HG02759 (cell line): Measurements from ENCODE around the gene AUTS2.

ENCODE experiments used
- ATAC-seq: cut with Tn5 transposase; IDR thresholded peaks from one replicate; pipeline ENCODE4 v1.9.1; 2021; ENCODE audit warnings: mild to moderate bottlenecking, moderate library complexity; ENCODE audit not compliant: unreplicated experiment

Gene AUTS2

DNA sequence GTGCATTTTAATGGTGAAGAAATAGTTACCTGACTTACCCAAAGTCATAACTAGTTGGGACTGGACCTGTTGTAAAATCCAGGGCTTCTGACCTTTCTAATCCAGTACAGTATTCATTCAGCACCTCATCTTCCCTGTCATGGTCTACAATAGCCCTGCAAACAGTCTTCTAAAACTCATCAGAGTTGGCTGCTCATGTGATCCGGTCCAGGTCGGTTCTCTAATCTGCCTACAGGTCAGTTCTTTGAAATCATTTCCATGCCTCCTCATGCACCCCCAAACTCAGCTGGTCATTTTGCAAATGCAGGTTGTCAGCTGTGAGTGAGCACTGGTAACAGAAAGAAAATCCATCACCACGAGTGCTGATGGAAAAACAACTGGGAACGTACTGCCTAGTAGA is 1082.0 kb downstream of the AUTS2 start:
- no peak for ATAC-seq

DNA sequence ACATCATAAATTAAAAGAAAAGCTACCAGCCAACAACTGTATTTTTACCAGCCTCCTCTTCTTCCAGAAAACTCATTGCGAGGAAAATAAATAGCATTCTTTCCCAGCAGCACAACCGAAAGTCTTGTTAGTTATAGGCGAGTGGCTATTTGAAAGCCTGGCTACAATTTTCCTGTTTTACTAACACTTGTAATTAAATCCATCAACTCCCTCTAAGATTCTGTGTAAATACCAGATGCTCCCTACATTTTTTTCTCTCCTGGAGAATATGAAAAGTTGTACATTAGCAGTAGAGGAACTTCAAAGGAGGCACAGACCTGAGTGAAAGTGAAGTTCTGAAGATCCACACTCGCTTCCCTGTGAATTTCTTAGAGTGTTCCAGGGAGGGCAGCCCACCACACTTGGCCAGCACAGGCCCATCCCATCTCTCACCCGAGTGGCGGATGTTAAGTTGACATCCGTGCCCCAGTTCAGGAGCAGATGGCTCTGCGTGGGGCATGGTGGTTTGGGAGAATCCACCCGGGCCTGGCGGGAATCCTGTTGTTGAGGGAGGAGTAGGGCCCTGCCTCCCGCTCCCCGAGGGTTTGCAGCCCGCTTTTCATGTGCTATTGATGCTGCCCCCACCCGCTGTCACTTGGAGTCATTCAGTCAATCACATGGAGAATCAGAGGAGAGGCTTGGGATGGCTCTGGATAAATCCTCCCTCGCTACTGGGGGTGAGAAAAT is 1082.6 kb downstream of the AUTS2 start:
- no peak for ATAC-seq

DNA sequence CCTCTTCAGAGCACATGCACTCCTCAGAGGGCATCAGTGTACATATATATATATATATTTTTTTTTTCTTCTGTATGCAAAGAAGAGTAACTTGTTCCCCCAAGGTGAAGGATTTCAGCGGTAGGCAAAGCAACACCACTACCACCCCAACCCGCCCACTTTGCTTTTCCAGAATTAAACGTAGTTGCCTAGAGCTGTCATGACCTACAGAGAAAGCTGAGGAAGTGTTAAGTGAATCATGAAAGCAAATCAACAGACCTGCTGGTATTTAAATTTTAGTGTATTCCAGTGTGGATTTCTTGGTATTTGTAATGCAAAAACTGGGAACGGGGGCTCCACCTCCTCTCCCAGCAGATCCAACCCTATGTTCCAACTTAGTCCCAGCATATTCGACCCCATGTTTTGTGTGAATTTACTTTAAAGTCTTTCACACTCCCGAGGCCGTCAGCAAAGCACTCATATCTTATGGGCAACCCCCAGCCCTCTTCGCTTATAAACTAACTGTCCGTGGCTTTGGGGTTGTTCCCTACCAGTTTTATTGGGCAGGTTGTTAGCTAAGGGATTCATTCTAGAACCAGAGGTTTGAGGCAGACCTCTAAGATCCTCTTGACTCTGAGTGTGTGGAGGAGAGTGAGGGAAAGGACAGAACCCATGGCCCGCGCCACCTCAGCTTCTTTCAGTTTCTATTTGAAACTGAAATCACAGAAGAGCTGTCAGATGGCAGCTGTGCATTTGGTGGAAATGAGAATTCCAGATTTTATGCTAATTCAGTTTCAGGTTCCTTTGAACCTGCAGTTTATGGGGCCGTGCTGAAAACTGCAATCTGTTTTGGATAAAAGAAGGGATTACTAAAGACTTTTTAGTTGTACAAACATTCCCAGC is 1083.4 kb downstream of the AUTS2 start:
- peak; percentile 89 for ATAC-seq

DNA sequence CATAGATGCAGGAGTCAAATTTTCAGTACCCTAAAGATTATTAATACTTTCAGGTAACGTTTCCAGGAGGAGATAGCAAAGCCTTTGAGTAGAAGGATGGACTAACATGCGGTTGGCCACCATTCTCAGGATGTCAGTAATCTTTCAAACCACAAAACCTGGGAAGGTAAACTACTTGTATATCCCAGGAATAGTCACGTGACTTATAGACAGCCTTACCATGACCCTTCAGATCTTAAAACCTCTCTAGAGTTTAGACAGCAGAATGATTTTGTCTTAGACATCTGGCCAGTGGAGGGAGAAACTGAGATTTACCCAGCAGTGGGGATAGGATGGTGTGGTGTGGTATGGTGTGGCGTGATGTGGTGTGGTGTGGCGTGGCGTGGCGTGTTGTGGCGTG is 1085.9 kb downstream of the AUTS2 start:
- no peak for ATAC-seq

DNA sequence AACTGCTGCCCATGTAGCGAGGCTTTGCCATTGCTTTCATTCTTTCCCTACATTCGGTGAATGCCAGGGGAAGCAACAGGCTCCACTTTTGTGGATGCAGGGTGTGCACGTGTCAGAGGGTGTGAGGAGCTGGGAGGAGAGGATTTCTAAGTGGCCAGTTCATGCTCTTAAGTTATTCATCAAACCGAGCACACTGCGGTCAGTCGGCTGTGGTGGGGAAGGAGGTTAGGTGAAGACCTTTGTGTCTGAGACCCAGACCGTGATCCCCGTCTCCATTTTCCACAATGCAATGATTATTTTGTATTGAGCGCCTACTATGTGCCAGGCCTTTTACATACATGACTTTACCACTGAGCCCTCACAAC is 1095.0 kb downstream of the AUTS2 start:
- ATAC-seq: no peak

DNA sequence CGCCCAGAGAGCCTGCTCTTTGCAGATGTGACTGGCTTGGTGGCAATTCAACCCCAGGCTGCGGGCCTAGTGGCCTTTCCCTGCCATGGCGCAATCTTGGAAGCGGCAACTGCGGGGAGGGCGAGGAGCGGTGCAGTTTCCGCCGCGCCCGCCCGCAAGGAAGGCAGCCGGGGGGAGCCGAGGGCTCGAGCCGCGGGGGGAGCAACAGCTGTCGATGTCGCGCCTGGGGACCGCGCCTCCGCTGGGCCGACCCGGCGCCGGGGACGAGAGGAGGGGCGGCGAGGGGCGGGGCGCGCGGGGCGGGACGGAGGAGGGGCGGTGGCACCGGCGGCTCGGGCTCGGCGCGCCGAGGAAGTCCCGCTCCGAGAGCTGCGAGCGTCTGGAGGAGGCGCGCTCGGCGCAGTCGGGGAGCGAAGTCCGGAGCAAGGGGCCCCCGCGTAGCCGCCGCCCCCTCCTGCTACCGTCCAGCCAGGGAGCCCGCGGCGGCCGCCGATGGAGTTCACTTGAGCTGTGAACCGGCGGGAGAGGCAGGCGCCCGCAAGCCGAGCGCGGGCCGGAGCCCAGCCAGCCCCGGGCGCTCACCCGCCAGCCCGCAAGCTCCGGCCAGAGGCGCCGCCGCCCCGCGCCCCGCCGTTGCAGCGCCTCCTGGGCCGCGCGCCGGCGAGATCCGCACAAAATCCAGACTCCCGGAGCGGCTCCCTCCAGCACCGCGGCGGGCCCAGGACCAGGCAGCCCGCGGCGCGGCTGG is 1095.6 kb downstream of the AUTS2 start:
- ATAC-seq: peak; percentile 78

DNA sequence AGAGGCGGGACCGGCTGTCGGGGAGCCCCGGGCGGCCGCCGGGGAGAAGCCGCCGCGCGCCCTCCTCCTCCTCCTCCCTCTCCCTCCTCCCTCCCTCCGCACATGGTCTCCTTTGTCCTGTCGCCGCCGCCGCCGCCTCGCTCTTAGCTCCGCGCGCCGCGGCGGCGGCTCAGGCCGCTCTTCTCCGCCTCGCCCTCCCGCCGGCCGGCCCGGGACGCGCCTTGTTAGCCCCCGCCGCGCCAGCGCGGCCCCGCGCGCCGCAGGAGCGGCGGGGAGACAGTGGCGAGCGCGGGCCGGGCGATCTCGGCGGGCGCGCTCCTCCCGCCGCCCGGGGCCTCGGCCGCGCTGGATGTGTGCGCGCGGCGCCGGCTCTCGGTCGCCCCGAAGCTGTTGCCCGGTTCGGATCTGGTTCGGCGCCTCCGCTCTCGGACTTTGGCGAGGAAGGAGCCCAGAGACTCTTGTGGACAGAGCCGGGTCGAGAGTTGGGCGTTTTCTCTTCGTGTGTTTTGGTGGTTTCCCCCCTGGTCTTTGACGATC is 1096.2 kb downstream of the AUTS2 start:
- ATAC-seq: peak; percentile 47

DNA sequence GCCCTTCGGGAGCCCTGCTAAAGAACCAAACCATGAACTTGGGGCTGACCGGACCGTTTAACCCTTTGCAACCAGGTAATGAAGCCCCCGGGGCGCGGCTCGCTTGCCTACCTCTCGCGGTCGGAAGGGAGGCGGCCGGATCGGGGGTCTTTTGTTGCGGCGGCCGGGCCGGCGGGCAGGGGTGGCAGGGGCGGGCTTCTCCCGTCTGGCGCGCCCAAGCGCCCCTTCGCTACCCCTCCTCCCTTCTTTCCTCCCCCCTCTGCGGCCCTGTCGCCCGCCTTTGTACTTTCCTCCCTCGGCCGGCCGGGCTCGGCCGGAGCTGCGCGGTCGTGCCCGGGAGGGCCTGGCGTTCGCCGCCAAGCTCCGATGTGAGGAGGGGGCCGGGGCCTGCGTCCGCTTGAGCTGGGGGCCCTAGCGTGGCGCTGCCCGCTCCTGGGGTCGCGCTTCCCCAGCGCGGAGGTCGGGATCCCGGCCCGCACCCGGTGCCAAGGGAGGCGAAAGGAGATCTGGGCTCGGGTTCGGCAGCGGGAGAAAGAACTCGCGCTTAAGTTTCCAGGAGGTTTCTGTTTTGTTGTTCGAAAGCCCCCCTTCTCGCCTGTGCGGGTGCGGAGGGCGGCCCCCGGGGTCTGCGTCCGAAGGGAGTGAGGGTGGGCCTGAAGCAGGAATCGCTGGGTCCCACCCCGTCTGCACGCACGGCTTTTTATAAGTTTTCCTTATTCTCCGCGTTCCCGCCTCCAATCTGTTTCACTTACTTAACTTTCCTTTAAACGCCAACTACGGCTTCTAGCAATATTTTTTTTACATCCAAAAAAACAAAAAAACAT is 1096.9 kb downstream of the AUTS2 start:
- ATAC-seq: no peak

DNA sequence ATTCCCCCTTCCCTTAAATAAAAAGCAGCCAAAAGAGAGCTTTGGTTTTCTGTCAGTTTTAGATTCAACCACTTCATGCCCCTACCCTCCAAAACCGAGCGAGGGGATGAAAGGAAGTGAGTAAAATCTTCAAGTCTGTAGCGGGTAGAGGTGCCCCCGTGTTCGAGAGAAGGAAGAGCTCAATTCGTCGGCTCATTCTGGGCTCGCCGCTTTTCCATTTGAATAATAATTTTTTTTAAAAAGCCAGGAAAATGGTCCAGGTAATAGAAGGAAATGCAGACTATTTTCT is 1097.5 kb downstream of the AUTS2 start:
- ATAC-seq: no peak

DNA sequence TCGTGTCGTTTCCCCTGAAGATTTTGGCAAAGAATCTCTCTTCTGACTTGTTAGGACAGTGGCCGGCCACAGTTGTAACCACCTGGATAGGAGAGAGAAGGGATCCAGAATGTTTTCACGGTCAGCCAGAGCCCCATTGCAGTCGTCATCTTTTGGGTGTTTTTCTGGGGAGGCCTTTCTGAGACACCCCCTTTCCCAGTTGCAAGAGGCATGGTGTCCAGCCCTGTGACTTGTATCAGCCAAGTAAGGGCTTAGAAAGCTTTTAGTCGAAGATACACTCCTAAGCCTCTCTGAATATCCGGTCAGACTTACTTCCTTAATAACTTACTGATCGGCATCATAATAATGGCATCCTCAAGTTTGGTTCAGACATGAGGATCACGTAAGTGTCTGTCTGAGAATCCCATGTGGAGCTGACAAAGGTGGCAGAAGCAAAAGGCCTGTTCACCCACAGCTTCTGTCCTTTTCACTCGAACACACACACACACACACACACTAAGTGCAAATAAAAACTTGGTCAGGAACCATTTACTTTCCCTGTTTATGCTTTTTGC is 1098.0 kb downstream of the AUTS2 start:
- no peak for ATAC-seq

DNA sequence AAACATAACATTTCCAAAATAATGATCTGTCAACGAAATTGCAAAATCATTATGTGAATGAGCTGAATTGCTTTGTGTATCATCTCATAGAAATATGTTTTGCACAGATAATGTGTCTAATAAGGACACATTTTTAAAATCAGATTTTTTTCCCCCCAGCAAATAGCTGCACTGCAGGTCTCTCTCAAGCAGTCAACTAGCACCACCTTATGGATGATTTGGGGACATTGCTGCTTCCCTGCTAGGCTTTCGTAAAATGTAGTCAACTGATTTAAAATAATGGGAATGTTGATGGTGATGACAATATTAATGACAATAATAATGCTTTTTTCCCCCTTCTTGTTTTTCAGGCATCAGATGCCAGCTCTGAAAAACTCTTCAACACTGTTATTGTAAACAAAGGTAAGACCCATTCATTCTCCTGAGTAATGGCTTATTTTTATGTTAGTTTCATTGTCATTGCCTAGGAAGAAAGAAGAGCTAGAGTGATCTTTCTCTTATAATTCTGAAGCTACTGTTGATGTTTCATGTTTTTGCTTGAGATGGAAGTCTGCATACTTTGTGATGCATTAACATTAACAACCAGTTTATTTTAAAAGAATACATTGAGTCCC is 1100.1 kb downstream of the AUTS2 start:
- no peak for ATAC-seq

DNA sequence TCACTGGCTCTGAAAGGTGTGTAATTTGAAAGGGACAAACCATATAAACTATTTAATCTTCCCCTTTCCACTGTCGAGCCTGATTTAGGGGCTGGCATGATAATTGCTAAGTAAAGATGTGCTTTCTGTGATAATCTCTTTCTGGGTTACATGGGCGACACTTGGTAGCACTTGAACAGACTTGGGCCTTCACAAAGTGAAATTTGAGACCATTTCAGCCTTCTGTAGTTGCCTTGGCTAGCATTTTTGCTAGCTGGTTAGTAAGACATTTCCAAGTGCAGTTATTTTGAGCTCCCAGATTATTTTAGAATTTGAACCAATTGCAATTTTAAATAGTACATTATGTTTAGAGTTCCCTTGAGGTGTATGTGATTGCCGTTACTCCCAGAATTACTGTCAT is 1101.0 kb downstream of the AUTS2 start:
- no peak for ATAC-seq

DNA sequence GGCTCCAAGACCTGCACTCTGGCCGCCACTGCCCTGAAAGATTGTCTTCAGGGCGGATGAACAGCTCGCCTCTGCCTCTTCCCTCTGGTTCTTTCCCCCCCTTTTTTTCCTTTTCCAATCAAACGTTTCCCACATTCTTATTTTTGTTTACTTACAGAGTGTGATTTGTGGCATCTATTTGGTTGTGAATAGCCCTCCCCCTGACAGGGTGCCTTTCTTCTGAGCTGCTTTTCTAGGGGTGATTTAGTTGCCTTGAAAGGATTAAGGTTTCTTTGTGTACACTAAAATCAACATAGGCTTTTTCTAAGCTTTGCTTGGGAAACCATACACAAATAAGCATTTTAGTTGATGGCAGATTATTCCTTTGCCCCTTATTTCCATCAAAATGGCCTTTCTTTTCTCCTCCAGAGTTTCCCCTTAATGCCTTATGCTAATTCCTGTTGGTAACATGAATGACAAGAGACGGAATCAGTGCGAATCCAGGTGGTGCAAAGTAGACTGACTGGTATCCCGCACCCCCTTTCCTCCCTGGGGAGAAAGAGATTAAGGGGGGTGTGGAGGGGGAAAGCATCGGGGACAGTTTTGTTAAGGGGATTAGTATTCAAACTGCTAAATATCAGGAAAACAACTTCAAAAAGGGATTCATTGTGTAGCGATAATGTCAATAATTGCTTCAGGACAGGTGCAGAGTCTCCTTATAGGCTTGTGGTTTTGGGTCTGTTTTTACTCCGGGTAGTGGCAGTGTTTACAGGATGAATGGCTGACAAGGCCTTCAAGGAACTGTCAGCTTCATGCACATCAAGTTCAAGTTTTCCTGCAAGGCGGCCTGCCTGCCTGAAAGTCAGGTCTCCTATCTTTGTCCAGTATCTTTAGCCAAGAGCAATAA is 1102.0 kb downstream of the AUTS2 start:
- ATAC-seq: no peak

DNA sequence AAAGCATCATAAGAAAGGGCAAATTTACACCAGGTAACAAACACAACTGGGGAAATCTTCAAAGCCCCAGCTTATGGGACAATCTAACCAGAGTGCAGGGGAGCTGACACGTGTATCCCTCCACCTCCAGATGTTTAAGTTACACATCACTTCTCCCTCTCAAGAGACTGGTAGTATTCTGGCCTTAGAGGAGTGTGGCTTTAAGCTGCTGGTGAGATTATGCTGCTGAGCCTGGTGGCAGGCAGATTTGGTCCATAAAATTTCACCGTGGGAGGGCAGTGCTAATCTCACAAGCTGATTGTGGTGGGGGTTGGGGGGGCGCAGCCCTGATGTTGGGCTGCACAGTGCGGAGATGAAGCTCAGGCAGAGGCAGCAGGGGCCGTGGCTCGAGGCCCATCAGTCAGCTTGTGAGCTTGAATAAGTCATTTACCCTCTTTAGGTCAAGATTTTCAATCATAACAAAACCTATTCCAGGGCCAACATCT is 1102.7 kb downstream of the AUTS2 start:
- ATAC-seq: no peak

DNA sequence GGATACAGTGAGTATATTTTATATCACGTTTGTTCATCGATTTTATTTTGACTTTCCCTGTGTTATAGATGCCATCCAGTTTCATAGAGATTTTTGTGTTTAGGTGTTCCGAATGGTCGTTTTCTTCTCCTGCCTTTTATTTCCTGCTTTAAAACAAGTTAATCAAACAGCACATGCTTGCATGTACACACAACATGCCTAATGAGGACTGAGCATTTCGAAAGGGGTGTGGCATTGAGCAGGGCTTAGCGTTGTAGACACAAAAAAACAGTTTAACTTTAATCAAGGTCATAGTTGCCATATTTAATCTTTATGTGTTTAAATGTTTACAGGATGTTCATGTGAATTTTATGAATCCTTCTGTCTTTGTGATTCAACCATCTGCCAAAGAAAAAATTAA is 1103.2 kb downstream of the AUTS2 start:
- ATAC-seq: no peak

DNA sequence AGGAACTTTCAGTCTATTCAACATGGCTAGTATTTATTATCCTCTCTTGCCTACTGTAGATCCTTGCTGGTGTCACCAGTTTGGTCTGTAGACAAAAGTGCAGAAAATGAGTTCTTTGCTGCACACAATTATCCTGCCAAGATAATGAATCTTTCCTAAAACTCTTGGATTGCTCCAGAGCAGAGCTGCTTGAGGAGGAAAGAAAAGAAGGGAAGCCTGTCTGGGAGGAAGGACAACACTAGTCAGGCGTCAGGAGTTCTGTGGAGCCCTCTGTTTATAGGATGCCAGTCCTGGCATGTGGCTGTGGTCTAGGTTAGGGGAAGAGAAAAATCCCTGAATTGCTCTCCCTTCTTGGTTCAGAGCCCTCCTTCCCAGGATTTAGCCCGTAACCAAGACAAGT is 1103.7 kb downstream of the AUTS2 start:
- ATAC-seq: no peak

DNA sequence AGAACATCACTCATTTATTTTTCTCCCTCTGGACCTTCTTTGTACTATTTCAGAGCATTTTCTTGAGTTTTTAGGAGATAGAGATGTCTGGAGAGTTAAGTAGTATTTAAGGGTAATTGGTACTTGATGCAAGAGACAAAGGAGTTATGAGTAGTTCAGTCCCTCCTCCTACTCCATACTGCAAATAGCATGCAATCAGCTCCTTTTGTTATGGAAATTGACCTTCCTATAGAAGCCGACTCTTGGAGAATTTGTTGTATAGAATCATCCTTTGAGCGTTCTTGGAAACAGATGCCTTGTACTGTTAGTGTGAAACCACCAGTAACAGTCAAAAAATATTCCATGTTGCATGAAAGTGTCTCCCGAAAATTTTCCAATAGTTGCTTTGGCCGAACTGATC is 1105.5 kb downstream of the AUTS2 start:
- no peak for ATAC-seq

DNA sequence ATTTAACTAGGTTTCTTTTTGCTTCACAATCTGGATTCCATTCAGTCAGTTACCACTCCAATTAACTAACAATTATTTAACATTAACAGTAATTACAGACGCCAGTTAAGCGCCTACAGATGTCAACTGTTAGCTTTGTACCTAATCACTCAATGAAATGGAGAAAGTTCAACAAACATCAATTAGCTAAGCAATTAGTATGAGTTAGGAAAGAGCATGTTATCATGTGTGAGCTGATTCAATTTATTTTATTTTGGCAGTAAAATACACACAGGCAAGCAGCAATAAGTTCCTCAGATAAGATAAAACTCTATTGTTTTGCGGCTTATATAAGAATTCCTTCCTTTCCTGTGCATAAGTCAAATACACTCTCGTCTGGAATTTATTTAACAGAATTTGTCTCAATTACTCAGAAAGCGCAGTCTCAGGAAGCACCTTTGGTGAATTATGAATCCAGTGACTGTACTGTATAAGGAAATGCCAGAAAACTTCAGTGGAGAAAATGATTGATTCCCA is 1106.6 kb downstream of the AUTS2 start:
- no peak for ATAC-seq

DNA sequence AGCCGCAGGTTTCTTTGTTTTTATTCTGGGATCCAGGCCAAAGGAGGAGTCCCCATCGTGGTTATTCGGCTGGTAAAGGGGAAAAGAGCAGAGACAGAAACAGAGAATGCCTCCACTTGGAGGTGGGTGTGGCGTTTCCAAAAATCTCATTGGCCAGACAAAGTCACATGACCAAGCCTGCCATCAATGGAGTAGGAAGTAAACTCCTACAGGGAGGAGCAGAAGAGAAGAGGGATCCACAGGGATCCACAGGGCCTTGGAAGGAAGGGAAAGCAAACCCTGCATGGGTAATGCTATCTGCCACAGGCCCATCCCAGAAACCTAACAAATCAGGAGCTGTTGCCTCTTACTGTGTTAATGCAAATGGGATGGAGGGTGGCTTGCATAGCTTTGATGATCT is 1107.9 kb downstream of the AUTS2 start:
- ATAC-seq: no peak
